Activated T-cell treated with anti-CD3 and anti-CD28 coated beads for 48 hours (primary cell): ENCODE measurements around the gene ADAMTS2.

ENCODE experiments used
- DNase-seq: peaks from one replicate; pipeline ENCODE4 v3.0.0-alpha.2; 2020; ENCODE audit warnings: low read depth

Gene ADAMTS2

GRCh38 chr5:179154991-179155955 lies 190.0 kb downstream of the ADAMTS2 start:
- no peak for DNase-seq

GRCh38 chr5:179154346-179154990 lies 190.8 kb downstream of the ADAMTS2 start:
- no peak for DNase-seq

DNA sequence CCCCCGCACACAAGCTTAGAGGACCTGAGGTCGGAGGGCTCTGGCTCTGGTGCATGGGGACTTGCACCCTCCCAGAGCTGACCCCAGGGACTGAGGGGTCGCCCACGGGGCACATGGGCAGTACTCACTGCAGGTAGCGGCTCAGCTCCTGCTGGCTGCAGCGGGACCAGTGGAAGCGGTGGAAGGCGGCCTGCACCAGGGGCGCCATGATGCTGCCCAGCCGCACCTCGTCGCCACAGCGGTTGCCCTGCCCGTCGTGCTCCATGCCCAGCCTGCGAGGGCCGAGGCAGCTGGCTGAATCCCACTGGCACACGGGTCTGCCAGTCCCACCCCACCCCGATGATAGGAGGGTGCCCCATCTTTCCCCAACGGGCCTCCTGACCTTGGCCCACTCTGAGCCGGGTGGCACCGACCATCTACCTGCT lies 191.3 kb downstream of the ADAMTS2 start:
- no peak for DNase-seq

DNA sequence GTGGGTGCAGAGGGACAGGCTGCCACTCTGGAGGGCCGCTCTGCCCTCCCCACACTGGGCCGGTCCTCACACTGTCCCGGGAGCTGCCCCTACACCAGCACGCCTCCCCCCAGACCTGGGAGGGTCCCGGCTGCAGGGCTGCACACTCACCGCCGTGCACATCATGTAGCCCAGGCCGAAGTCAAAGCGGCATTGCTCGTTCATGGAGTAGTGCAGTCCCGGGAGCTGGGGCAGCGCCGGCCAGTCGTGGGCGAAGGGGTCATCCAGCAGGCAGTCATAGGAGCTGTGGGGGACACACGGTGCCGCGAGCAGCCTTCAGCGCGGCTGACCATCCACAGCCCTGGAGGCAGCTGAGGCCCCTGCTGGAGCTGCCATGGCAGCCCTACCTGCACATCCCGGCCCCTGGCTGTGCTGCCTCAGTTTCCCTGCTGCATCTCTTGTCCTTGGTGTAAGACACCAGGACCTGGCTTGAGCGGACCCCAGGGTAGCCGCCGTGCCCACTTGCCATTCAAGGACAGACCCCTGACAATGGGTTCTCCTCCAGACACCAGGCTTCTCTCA lies 191.8 kb downstream of the ADAMTS2 start:
- no peak for DNase-seq

- DNase-seq, result no peak
Measured at GRCh38 chr5:179152941-179153340, 192.3 kb downstream of the ADAMTS2 start.

- DNase-seq, result no peak
Measured at GRCh38 chr5:179152144-179152895, 192.9 kb downstream of the ADAMTS2 start.

- DNase-seq, result no peak
Measured at GRCh38 chr5:179151286-179152118, 193.8 kb downstream of the ADAMTS2 start.

- no peak for DNase-seq
Measured at GRCh38 chr5:179150011-179150410, 195.2 kb downstream of the ADAMTS2 start.

DNA sequence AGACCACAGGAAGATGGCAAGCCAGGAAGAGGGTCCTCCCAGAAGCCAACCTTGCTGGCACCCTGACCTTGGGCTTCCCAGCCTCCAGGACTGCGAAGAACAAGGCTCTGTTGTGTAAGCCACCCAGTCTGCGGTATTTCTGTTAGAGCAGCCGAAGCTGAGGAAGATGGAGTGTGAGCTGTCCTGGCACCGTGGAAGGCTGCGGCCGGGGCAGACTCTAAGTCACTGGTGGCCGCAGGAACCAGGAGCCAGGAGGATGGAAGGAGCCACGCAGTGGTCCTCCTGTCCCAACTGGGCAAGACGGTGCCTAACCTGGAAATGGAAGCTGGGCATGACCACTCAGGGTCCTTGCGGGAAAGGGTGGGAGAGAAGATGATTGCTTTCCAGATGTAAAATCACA lies 196.0 kb downstream of the ADAMTS2 start:
- DNase-seq, result no peak

DNA sequence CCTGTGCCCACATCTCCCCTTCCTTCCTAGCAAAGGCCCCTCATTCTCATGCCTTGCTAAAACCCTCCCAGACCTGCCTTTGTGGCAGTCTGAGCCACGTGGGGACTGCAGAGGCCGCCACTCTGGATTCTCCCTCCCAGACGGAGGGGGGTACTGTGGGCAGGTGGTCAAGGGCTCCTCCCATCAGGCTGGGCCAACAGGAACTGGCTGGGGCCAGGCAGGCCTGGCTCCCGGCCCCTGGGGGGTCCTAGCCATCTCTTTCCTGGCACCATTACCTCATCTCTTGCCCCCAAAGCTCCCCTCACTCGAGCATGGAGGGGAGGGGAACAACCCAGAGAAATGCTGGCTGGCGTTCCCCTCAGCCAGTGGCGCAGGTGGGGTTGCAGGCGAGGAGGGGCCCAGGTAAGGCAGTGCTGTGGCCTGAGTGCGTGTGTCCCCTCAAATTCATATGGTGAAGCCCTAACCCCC lies 196.5 kb downstream of the ADAMTS2 start:
- DNase-seq, result no peak

GRCh38 chr5:179147991-179148702 lies 197.1 kb downstream of the ADAMTS2 start:
- no peak for DNase-seq

GRCh38 chr5:179146277-179146676 lies 199.0 kb downstream of the ADAMTS2 start:
- peak; percentile 52 for DNase-seq

GRCh38 chr5:179143446-179143845 lies 201.8 kb downstream of the ADAMTS2 start:
- no peak for DNase-seq

DNA sequence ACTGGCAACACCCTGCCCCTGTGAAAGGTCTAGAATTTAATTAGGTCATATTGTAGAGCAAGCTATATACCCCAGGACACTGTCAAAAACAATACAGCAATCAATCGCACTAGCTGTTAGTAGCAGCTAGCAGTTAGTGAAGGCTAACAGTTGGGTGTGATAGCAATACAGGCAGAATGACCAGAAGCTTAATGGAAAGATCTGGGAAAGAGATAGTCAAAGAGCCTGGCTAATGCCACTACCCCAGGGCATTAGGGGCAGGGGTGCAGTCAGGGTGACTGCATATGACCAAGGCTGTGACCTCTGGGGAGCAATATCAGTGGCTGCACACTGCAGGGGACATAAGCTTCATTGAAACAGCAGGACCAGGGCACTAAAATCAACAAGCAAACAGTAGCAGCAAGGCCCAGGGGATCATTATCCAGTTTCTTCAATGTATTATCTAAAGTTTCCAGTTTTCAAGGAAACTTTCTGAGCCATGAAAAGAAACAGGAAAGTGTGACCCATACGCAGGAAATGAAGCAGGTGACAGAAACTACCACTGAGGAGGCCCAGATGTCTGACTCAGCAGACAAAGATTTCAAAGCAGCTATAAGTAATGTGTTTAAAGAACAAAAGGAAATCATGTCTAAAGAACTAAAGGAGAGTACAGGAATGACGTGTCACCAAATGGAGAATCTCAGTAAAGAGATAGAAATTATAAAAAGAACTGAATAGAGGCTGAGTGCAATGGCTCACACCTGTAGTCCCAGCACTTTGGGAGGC lies 202.6 kb downstream of the ADAMTS2 start:
- DNase-seq, result no peak

DNA sequence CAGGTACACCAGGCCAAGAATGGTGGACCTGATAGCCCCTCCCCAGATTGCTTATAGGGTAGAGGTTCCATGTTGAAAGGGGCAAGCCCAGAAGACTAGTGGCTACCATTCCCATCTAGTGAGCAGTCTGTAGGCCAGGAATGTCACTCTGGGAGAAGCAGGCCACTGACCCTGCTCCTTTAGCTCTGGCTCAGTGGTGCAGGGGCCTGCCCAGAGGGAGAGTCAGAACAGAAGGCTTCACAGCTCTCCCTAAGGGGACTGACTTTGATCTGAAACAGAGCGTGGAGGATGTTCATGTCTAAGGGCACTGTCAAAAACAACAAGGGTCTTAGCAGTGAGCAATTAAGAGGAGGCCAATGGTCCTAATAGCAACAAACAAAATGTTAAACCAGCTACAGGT lies 203.4 kb downstream of the ADAMTS2 start:
- DNase-seq, result no peak

- no peak for DNase-seq
Measured at GRCh38 chr5:179140293-179140692, 205.0 kb downstream of the ADAMTS2 start.

DNA sequence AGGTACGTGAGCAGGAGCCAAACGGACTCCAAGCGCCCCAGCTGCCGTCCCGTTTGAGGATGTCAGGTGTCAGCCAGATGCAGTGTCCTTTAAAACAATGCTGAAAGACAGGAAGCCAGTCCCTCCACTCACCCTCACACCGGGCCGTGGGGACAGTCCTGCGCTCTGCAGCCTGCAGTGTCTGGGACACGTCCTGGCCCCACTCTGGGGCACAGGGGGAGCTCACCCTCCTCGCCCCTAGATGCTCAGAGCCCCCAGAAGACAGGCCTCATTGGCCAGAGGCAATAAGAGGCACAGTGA lies 205.4 kb downstream of the ADAMTS2 start:
- no peak for DNase-seq

DNA sequence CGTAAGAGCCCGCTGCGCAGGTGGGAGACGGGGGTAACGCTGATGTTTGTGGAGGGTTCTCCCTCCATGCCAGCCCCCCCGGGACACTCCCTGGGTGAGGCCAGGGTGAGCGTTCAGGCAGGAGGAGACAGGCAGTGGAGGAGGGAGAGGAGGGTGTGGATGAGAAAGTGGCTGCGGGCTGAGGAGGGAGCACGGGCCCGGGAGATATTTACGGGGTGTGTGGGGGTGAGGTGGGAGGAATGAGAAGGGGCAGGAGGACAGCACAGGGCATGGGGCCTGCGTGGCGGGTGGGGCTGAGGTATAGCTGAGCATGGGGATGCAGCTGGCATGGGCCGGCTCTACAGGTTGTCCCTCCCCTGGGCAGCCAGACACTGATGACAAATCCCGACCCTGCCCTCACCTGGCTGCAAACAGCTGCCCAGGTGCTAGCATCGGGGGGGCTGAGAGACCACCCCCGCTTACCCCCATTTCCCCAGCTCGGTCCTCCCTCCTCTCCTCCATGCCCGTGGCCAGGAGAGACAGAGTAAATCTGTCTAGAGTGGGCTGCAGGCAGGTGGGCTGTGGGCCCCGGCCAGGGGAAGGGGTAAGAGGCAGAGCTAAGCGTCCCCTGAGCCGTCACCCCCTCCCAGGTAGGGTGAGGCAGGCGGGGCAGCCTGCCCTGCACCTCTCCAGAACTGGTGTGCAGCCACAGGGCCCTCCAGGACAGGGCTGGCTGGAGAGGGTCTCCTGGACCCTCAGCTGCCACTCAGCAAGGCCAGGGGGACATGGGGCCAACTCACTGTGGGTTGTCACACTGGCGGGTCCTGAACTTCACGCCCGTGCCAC lies 205.9 kb downstream of the ADAMTS2 start:
- DNase-seq, result no peak

GRCh38 chr5:179138568-179138925 lies 206.7 kb downstream of the ADAMTS2 start:
- no peak for DNase-seq
